HCT116 (cell line): ENCODE measurements around the gene HSPA4. TPM values are rescaled to one million over a fixed set of nuclear protein-coding genes. Genes with fewer than 3 reads are reported as not detected.

Experiments used
- ATAC-seq: fragments of 200-7000 bp; cut with Tn5 transposase; 2 replicates; pipeline ENCODE4 v1.9.1; 2020; ENCODE audit warnings: mild to moderate bottlenecking, moderate library complexity
- BruUV-seq: library from RNA; stranded (reverse); fragments of 400-500 nt; replicated peaks from 2 replicates; lab custom pipeline; 2021; lab: Mats Ljungman, UMichigan
- CTCF ChIA-PET: fragments of 300-600 bp; sonication (Branson Sonifier 250); formaldehyde crosslinking; loops from one replicate; lab custom pipeline; 2021; ENCODE audit warnings: antibody characterized with exemption; lab: Charles Lee
- POLR2A ChIA-PET: fragments of 300-600, 350-600 bp; sonication (Branson Sonifier 250); formaldehyde crosslinking; loops from one replicate; lab custom pipeline; 2021; ENCODE audit warnings: antibody characterized with exemption; lab: Charles Lee
- RAD21 ChIA-PET, 2 experiments: fragments of 300-600 bp; sonication (Branson Sonifier 250); formaldehyde crosslinking; loops; one replicate each; lab custom pipeline; 2023; ENCODE audit warnings: low total read pairs in 2 of 2; ENCODE audit not compliant: uncharacterized antibody in 2 of 2, unreplicated experiment in 2 of 2, low non-redundant PET in 1 of 2; lab: Charles Lee
- DNase-seq: peaks from one replicate; pipeline ENCODE4 v3.0.0-alpha.2; 2010; ENCODE audit warnings: low read depth, low spot score
- H2AFZ ChIP-seq: fragments of 200-600 bp; shearing (Covaris generic), sonication (generic); 2 replicates; pipeline ENCODE4 v1.6.1; 2017; ENCODE audit warnings: low read depth, mixed run types, mixed read lengths, antibody characterized with exemption, low read length; ENCODE audit not compliant: poor library complexity, severe bottlenecking
- H3K27ac ChIP-seq: 2 replicates; pipeline ENCODE4 v1.5.1; 2012; ENCODE audit warnings: low read depth, low read length
- H3K27me3 ChIP-seq: fragments of 200-600 bp; sonication (generic); 2 replicates; pipeline ENCODE4 v1.6.1; 2016; ENCODE audit warnings: mixed run types, low read length, mixed read lengths; ENCODE audit not compliant: insufficient read depth
- H3K36me3 ChIP-seq, 2 experiments: fragments of 200-500 bp in 1 of 2; fragments of 200-600 bp in 1 of 2; sonication (Bioruptor generic) in 1 of 2; sonication (generic) in 1 of 2; 2 replicates each; pipeline versions ENCODE4 v1.5.1 to v1.6.1; 2014 to 2016; ENCODE audit warnings: low read length in 2 of 2, inconsistent platforms in 1 of 2, mixed read lengths in 1 of 2, mixed run types in 1 of 2; ENCODE audit not compliant: insufficient read depth in 2 of 2, control insufficient read depth in 1 of 2
- H3K4me1 ChIP-seq, 2 experiments: fragments of 200-600 bp in 1 of 2; sonication (generic) in 1 of 2; 2 replicates each; pipeline versions ENCODE4 v1.5.1 to v1.6.1; 2012 to 2017; ENCODE audit warnings: low read length in 2 of 2, inconsistent platforms in 1 of 2, mild to moderate bottlenecking in 1 of 2, mixed read lengths in 1 of 2, mixed run types in 1 of 2, moderate library complexity in 1 of 2; ENCODE audit not compliant: insufficient read depth in 2 of 2, control insufficient read depth in 1 of 2
- H3K4me2 ChIP-seq: fragments of 200-600 bp; sonication (generic); 2 replicates; pipeline ENCODE4 v1.6.1; 2017; ENCODE audit warnings: mixed run types, low read length, mixed read lengths
- H3K4me3 ChIP-seq, 2 experiments: fragments of 200-600 bp in 1 of 2; sonication (generic) in 1 of 2; replicated peaks in 1 of 2; 2 replicates each; pipeline ENCODE4 v1.5.1; 2011 to 2016; ENCODE audit warnings: low read length in 2 of 2, control low read depth in 1 of 2, low read depth in 1 of 2, mild to moderate bottlenecking in 1 of 2, mixed read lengths in 1 of 2, mixed run types in 1 of 2
- H3K79me2 ChIP-seq: fragments of 200-600 bp; sonication (generic); 2 replicates; pipeline ENCODE4 v1.6.1; 2017; ENCODE audit warnings: mild to moderate bottlenecking, mixed run types, low read length, moderate library complexity, mixed read lengths; ENCODE audit not compliant: insufficient read depth
- H3K9ac ChIP-seq: fragments of 200-600 bp; sonication (generic); 2 replicates; pipeline ENCODE4 v1.6.1; 2016; ENCODE audit warnings: low read length, mixed read lengths
- H3K9me2 ChIP-seq: fragments of 200-600 bp; sonication (generic), shearing (Covaris generic); 2 replicates; pipeline ENCODE4 v1.6.1; 2017; ENCODE audit warnings: mixed run types, mild to moderate bottlenecking, moderate library complexity; ENCODE audit not compliant: insufficient read depth
- H3K9me3 ChIP-seq, 2 experiments: fragments of 200-500 bp in 1 of 2; fragments of 200-600 bp in 1 of 2; sonication (Bioruptor generic) in 1 of 2; sonication (generic) in 1 of 2; 2 replicates each; pipeline ENCODE4 v1.6.1; 2014 to 2017; ENCODE audit warnings: low read length in 2 of 2, mixed read lengths in 2 of 2, inconsistent platforms in 1 of 2, low read depth in 1 of 2, mild to moderate bottlenecking in 1 of 2, mixed run types in 1 of 2, moderate library complexity in 1 of 2; ENCODE audit not compliant: control insufficient read depth in 1 of 2, insufficient read depth in 1 of 2
- H4K20me1 ChIP-seq: fragments of 200-600 bp; sonication (generic), shearing (Covaris generic); 2 replicates; pipeline ENCODE4 v1.6.1; 2017; ENCODE audit warnings: mixed run types, mild to moderate bottlenecking, moderate library complexity; ENCODE audit not compliant: insufficient read depth
- CBX3 ChIP-seq: IDR thresholded peaks from 2 replicates; pipeline ENCODE4 v1.6.1; 2012; ENCODE audit warnings: low read depth
- CEBPB ChIP-seq: IDR thresholded peaks from 2 replicates; pipeline ENCODE4 v1.6.1; 2012; ENCODE audit warnings: low read depth
- EGR1 ChIP-seq: IDR thresholded peaks from 2 replicates; pipeline ENCODE4 v1.6.1; 2012; ENCODE audit warnings: low read depth
- EZH2 ChIP-seq: fragments of 200-600 bp; sonication (generic); IDR thresholded peaks from 2 replicates; pipeline ENCODE4 v1.6.1; 2017; ENCODE audit warnings: antibody characterized with exemption, mixed run types
- EZH2phosphoT487 ChIP-seq: fragments of 200-600 bp; IDR thresholded peaks from 2 replicates; pipeline ENCODE4 v1.6.1; 2018; ENCODE audit warnings: antibody characterized with exemption, borderline replicate concordance
- FOSL1 ChIP-seq: IDR thresholded peaks from 2 replicates; pipeline ENCODE4 v1.6.1; 2012; ENCODE audit warnings: low read depth
- POLR2A ChIP-seq: IDR thresholded peaks from 2 replicates; pipeline ENCODE4 v1.7.0; 2011; ENCODE audit warnings: borderline replicate concordance; ENCODE audit not compliant: insufficient read depth, insufficient read length; ENCODE audit errors: extremely low read depth
- ZFX ChIP-seq: fragments of 450-650 bp; IDR thresholded peaks from 2 replicates; pipeline ENCODE4 v1.6.1; 2017
- ZNF274 ChIP-seq: fragments of 200-500 bp; sonication (Bioruptor generic); IDR thresholded peaks from 2 replicates; pipeline ENCODE4 v1.6.1; 2014; ENCODE audit warnings: mild to moderate bottlenecking, low read depth, low read length, inconsistent platforms
- intact Hi-C: fragments of 100-400 bp; cut with micrococcal nuclease; formaldehyde crosslinking; loops from 2 replicates; pipeline ENCODE4 v1.10.0; 2022
- total RNA-seq: library from RNA; stranded (reverse); gene quantifications from one replicate; pipeline ENCODE4 v1.2.1, GENCODE V29; 2021; ENCODE audit not compliant: unreplicated experiment
- TF ChIP-seq, protein P1 (sequence below): IDR thresholded peaks from 2 replicates; pipeline ENCODE4 v1.6.1; 2011; ENCODE audit warnings: mild to moderate bottlenecking, low read length, moderate library complexity; ENCODE audit not compliant: insufficient replicate concordance; ENCODE audit errors: extremely low read depth
- TF ChIP-seq, protein P2 (sequence below): IDR thresholded peaks from 2 replicates; pipeline ENCODE4 v1.6.1; 2012

Gene HSPA4
- total RNA-seq, 1 experiment from 2014 or later: 212 TPM

DNA sequence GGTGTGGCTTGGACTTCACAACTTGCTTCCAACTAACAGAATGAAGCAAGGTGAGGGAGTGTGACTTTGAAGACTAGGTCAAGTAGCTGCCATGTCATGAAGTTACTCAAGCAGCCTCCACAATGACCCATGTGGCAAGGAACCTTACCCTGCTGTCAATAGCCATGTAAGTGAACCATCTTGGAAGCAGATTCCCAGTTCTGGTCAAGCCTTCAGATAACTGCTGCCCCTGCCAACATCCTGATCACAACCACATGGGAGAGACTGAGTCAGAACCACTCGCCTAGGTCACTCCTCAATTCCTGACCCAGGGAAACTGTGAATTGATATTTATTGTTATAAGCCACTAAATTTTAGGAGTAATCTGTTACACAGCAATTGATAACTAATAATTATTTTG, 36.3 kb upstream of the HSPA4 start:
- ChIA-PET CTCF (no interaction called here), RAD21 (no interaction called here), POLR2A (no interaction called here)
- TF ChIP-seq, protein P1, sequence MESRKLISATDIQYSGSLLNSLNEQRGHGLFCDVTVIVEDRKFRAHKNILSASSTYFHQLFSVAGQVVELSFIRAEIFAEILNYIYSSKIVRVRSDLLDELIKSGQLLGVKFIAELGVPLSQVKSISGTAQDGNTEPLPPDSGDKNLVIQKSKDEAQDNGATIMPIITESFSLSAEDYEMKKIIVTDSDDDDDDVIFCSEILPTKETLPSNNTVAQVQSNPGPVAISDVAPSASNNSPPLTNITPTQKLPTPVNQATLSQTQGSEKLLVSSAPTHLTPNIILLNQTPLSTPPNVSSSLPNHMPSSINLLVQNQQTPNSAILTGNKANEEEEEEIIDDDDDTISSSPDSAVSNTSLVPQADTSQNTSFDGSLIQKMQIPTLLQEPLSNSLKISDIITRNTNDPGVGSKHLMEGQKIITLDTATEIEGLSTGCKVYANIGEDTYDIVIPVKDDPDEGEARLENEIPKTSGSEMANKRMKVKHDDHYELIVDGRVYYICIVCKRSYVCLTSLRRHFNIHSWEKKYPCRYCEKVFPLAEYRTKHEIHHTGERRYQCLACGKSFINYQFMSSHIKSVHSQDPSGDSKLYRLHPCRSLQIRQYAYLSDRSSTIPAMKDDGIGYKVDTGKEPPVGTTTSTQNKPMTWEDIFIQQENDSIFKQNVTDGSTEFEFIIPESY: no peak
- no peak for TF ChIP-seq EZH2
- TF ChIP-seq, protein P2, sequence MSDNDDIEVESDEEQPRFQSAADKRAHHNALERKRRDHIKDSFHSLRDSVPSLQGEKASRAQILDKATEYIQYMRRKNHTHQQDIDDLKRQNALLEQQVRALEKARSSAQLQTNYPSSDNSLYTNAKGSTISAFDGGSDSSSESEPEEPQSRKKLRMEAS: no peak
- TF ChIP-seq FOSL1: no peak
- no peak for TF ChIP-seq ZNF274
- TF ChIP-seq EZH2phosphoT487: no peak
- TF ChIP-seq CEBPB: no peak
- TF ChIP-seq EGR1: no peak
- no peak for TF ChIP-seq CBX3
- no peak for TF ChIP-seq ZFX
- TF ChIP-seq POLR2A: no peak
- Histone ChIP-seq H2AFZ (no peak overlapping the region), H3K4me1 (peaks cover 2 to 9% of the 10 kb centered on the region in 2 experiments; a peak in 2 of 4 replicates), H3K4me2 (no peak overlapping the region), H3K36me3 (peaks cover 0 to 11% of the 10 kb centered on the region in 2 experiments; a peak in 1 of 4 replicates), H3K4me3 (no peak overlapping the region), H3K27ac (no peak overlapping the region), H3K27me3 (no peaks in the 10 kb centered on the region), H3K9me2 (no peaks in the 10 kb centered on the region), H4K20me1 (no peaks in the 10 kb centered on the region), H3K9me3 (no peaks in the 10 kb centered on the region), H3K79me2 (peaks cover 16% of the 10 kb centered on the region), H3K9ac (no peak overlapping the region)
- DNase-seq (no peak), ATAC-seq (no peak)
- intact Hi-C loops: no loop called here
- BruUV-seq: no TSS peak
